Myometrial cell (primary cell): ENCODE data around the gene RHOF. TPM values are rescaled to one million over a fixed set of nuclear protein-coding genes. Genes with fewer than 3 reads are reported as not detected.

Experiments used
- total RNA-seq: library from RNA; depleted of rRNA; stranded (reverse); fragments of >200 nt; gene quantifications from 2 replicates; pipeline ENCODE4 v1.2.3, GENCODE V29; 2015

Gene RHOF, protein sequence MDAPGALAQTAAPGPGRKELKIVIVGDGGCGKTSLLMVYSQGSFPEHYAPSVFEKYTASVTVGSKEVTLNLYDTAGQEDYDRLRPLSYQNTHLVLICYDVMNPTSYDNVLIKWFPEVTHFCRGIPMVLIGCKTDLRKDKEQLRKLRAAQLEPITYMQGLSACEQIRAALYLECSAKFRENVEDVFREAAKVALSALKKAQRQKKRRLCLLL
- 14.9 and 15.0 TPM in 2 replicates for total RNA-seq

DNA sequence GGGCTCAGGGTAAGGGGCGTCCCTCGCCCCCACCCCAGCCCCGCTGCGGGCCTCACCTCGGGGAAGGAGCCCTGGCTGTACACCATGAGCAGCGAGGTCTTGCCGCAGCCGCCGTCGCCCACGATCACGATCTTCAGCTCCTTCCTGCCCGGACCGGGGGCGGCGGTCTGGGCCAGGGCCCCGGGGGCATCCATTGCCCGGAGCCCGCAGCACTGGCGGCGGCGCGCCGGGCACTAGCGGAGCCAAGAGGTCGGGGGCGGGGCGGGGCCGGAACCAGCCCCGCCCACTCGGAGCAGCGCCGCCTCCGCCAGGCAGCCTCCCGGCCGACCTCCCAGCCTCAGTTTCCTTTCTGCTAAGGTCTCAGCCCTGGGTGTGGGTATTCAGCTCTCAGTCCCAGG lies at the start of gene RHOF:
Gene RHOF (minus strand): TSS at position 249 of the 398 bp plus-strand sequence. CDS start 55 bp downstream, at position 194.

DNA sequence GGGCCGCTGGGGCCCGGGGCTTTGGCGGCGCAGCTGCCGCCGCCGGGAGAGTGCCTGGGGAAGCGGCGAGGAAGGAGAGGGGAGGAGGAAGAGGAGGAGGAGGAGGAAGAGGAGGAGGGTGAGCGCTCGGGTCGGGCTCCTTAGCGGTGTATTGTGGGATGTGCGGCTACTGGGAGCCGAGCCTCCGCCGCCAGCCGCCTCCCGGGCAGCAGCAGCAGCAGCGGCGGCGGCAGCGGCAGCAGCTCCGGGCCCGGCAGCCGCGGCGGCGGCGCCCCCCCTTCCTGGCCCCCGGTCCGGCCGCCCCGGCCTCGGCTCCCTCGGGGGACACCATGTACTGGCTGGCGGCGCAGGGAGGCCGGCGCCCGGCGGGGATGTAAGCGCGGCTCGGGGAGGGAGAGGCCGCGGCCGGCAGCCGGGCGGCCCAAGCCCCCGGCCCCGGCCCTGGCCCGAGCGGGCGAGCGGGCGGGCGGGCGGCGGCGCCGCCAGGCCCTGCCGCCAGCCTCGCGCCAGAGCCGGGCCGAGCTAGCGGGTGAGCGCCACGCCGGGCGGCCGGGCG lies 10.5 kb upstream of the RHOF start, which contains the start of gene SETD1B:
Gene SETD1B (plus strand): TSS at position 149 of the 556 bp plus-strand sequence. CDS start 729 bp downstream, outside the sequence.

Other genes starting within 250 kb of the RHOF start
- gene KDM2B, start 212.7 kb downstream of the RHOF start, total RNA-seq = 20.2 and 26.2 TPM in 2 replicates
- gene ORAI1, start 167.2 kb downstream of the RHOF start, total RNA-seq = 9.0 and 16.1 TPM in 2 replicates
- under 0.01 TPM in 2 replicates for gene MORN3, start 124.0 kb downstream of the RHOF start, total RNA-seq
- 8.6 and 13.6 TPM in 2 replicates for gene TMEM120B, start 80.9 kb downstream of the RHOF start, total RNA-seq
- 2.0 and 3.2 TPM in 2 replicates for gene SETD1B, start 10.3 kb upstream of the RHOF start, total RNA-seq
- 1.2 and 2.8 TPM in 2 replicates for gene HPD, start 65.2 kb upstream of the RHOF start, total RNA-seq
- 120 and 142 TPM in 2 replicates for gene PSMD9, start 95.1 kb upstream of the RHOF start, total RNA-seq
- gene CFAP251, start 124.9 kb upstream of the RHOF start, total RNA-seq = 2.0 and 6.2 TPM in 2 replicates
- 0.29 and 1.9 TPM in 2 replicates for gene BCL7A, start 228.2 kb upstream of the RHOF start, total RNA-seq